Neural crest cell (in vitro differentiated cells): ENCODE results near the gene HOXB9. TPM values are rescaled to one million over a fixed set of nuclear protein-coding genes. Genes with fewer than 3 reads are reported as not detected.

Source experiments
- DNase-seq: peaks from one replicate; pipeline ENCODE4 v3.0.0; 2021; ENCODE audit warnings: low read depth, mixed read lengths, low spot score
- H3K27ac Mint-ChIP-seq: one replicate; pipeline ENCODE4 v1.8.0; 2021; ENCODE audit warnings: mild to moderate bottlenecking, mixed read lengths; ENCODE audit not compliant: unreplicated experiment
- H3K27me3 Mint-ChIP-seq: 2 replicates; pipeline ENCODE4 v1.8.0; 2021; ENCODE audit warnings: low read depth, mild to moderate bottlenecking, mixed read lengths
- H3K36me3 Mint-ChIP-seq: 2 replicates; pipeline ENCODE4 v1.8.0; 2021; ENCODE audit warnings: low read depth, mild to moderate bottlenecking, mixed read lengths
- H3K4me1 Mint-ChIP-seq: 2 replicates; pipeline ENCODE4 v1.8.0; 2021; ENCODE audit warnings: mixed read lengths
- H3K4me3 Mint-ChIP-seq: one replicate; pipeline ENCODE4 v1.8.0; 2021; ENCODE audit warnings: mild to moderate bottlenecking, mixed read lengths
- H3K9me3 Mint-ChIP-seq: 2 replicates; pipeline ENCODE4 v1.8.0; 2021; ENCODE audit warnings: mixed read lengths
- total RNA-seq: library from RNA; stranded (reverse); gene quantifications from 2 replicates; pipeline ENCODE4 v1.2.1, GENCODE V29; 2021
- TF ChIP-seq, protein P1 (sequence below): fragments of 200-600 bp; sonication (generic); conservative IDR thresholded peaks from 2 replicates; pipeline ENCODE4 v1.5.0; 2021; ENCODE audit warnings: antibody characterized with exemption, mild to moderate bottlenecking

The HOXB9 gene
- total RNA-seq, 1 donor from 2014 or later, result 89.8 TPM

DNA sequence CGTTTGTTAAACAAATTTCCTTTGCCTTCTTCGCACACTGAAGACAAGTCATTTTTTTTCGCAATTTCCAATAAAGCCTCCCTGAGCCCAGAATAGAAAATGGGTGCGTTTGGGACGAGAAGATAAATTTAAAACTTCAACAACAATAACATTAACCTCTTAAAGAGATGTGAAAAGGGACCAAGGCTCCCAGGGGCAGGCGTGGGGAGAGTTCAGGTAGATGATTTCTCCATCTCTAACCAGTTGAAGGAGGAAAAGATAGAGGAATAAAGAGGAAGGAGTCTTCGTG lies 46.7 kb downstream of the HOXB9 start:
- Mint-ChIP-seq H3K4me3 (peak overlapping the region; percentile 85), H3K36me3 (peaks cover 5% of the 10 kb centered on the region), H3K27ac (no peak overlapping the region), H3K9me3 (no peaks in the 10 kb centered on the region), H3K27me3 (peaks cover 76% of the 10 kb centered on the region), H3K4me1 (peaks cover 27% of the 10 kb centered on the region)
- TF ChIP-seq, protein P1, sequence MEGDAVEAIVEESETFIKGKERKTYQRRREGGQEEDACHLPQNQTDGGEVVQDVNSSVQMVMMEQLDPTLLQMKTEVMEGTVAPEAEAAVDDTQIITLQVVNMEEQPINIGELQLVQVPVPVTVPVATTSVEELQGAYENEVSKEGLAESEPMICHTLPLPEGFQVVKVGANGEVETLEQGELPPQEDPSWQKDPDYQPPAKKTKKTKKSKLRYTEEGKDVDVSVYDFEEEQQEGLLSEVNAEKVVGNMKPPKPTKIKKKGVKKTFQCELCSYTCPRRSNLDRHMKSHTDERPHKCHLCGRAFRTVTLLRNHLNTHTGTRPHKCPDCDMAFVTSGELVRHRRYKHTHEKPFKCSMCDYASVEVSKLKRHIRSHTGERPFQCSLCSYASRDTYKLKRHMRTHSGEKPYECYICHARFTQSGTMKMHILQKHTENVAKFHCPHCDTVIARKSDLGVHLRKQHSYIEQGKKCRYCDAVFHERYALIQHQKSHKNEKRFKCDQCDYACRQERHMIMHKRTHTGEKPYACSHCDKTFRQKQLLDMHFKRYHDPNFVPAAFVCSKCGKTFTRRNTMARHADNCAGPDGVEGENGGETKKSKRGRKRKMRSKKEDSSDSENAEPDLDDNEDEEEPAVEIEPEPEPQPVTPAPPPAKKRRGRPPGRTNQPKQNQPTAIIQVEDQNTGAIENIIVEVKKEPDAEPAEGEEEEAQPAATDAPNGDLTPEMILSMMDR, result no peak
- no peak for DNase-seq

DNA sequence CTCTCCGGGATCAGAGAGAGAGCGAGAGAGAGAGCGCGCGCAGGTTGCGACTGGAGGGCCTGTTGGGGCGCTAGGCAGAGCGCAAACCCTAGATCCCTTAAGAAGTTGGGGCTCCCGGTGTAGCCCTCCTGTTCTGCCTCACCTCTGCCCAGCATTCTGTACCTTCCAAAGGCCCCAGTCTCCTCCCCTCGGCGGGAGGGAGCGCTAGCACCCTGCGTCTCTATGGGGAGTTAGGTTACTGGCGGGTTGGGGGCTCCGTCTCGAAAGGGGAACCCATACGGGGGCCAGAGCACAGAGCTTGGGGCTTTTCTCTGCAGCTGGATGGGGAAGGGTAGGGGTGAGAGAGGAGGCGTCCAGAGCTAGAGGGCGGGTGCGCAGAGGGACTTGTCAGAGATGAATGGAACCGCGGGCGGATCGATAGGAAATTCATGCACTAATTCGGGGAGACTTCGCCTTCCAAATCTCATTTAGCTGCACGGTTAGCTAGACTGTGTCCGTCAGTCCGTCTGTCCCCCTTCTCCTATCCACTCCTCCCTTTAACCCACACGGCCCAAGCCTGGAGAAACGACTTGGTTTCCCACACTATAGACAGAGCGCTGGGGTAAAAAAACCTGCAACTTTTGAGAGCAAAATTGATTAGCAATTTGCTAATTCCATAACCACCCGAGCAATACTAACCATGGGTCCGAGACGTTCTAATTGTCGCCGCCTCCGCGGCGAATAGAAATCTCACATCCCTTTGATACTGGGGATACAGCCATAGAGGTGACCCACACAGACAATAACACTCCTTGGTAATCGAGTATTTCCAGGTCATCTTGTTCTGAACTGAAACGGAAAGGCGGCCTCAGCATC lies 47.3 kb downstream of the HOXB9 start:
- H3K4me1 Mint-ChIP-seq, result peaks cover 25% of the 10 kb centered on the region
- no peak overlapping the region for H3K27ac Mint-ChIP-seq
- peak overlapping the region; percentile 85 for H3K4me3 Mint-ChIP-seq
- no peaks in the 10 kb centered on the region for H3K9me3 Mint-ChIP-seq
- TF ChIP-seq, protein P1, result no peak
- H3K27me3 Mint-ChIP-seq, result peaks cover 71% of the 10 kb centered on the region
- no peak for DNase-seq
- peaks cover 5% of the 10 kb centered on the region for H3K36me3 Mint-ChIP-seq

DNA sequence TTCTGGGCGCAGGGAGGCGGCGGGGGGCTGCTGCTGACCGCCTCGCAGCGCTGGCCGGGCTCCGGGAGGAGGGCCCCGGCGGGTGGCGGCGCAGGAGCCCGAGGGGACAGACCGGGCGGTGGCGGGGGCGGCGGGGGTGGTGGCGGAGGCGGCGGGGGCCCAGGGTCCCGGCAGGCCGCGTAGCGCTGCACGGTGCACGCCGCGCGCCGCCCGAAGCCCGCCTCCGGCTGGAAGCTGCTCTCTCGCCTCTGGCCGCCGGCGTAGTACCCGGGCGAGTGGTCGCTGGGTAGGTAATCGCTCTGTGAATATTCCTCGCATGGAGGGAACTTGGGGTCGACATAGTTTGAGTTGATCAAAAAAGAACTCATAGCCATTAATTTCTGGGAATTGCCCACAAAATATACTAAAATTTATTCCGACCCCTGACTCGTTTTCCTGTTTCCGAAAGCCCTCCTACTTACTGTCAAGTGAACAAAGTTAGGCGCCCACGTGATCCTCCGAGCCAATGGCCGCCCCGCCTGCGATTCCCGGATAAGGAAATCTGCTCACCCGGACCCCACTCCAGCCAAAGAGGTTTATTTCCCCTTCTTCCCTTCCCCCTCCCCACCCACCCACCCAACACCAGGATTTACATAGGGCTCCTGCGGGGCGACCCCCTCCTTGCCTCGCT lies 48.1 kb downstream of the HOXB9 start, which contains the start of gene HOXB4:
Gene HOXB4 (minus strand): TSS at position 405 of the 670 bp plus-strand sequence. CDS start 31 bp downstream, at position 374.
- peak; percentile 51 for DNase-seq
- H3K27ac Mint-ChIP-seq, result peak within 1 kb of the TSS; percentile 87
- TF ChIP-seq, protein P1, result no peak
- H3K4me1 Mint-ChIP-seq, result peaks cover 23% of the 10 kb centered on the region
- H3K4me3 Mint-ChIP-seq, result peak within 1 kb of the TSS; percentile 90
- peaks cover 2% of the 10 kb centered on the region for H3K36me3 Mint-ChIP-seq
- H3K9me3 Mint-ChIP-seq, result no peaks in the 10 kb centered on the region
- peaks cover 63% of the 10 kb centered on the region for H3K27me3 Mint-ChIP-seq

DNA sequence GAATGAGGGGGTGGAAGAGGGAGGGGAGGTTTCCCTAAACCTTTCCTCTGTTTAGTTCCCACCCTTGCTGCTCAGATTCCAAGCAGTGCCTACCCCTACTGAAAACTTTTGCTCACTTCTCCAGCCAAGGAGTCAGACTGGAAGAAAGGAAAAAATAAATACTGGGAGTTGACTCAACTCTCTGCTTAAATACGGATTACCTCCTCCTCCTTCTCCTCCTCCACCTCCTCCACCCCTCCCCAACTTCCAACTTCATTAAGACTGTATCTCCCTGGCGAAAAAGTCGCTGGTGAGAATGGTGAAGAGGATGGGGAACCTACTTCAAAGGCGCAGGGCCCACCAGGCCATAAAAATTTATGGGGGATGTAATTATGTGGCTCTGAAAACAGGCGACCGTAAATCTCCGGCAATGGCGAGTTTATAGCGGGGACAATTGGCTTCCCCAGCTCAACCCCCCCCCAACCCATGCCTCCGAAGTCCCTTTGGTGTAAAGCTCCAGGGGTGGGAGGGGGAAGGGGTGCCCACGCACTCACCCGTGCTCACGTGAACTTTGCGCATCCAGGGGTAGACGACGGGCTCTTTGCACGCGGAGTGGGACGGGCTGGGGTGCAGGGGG lies 48.7 kb downstream of the HOXB9 start:
- Mint-ChIP-seq H3K36me3 (no peaks in the 10 kb centered on the region), H3K27me3 (peaks cover 56% of the 10 kb centered on the region), H3K9me3 (no peaks in the 10 kb centered on the region)

More for the DNA sequence above, 48.7 kb downstream of the HOXB9 start:
- Mint-ChIP-seq H3K4me3 (peak overlapping the region; percentile 90), H3K4me1 (peaks cover 23% of the 10 kb centered on the region), H3K27ac (peak overlapping the region; percentile 87)
- no peak for DNase-seq
- TF ChIP-seq, protein P1, result no peak
